ENCODE data around the gene OR6C2.
"Not testable (repeated sequence)": the region's sequence is repeated elsewhere in the genome, so short reads cannot be mapped to it uniquely, and the experiment has no call there.

The OR6C2 gene

GRCh38 chr12:55443776-55444175 is at the start of gene OR6C2:
TSS of gene OR6C2 (plus strand) at chr12:55444076. CDS start at chr12:55452214, 8,138 bp downstream.
- no peak for DNase-seq (ENCODE audit: low spot score)
- FAIRE-seq, result no peak

GRCh38 chr12:55396326-55396725 is 47.5 kb upstream of the OR6C2 start:
- FAIRE-seq (no peak), DNase-seq (ENCODE audit: low spot score) (no peak)

GRCh38 chr12:55400229-55400628 is 43.6 kb upstream of the OR6C2 start, which contains the start of gene OR6C65:
TSS of gene OR6C65 (plus strand) at chr12:55400529. CDS start at chr12:55400529, 0 bp downstream.
- no peak for FAIRE-seq
- DNase-seq (ENCODE audit: low spot score), result no peak

- FAIRE-seq (no peak), DNase-seq (ENCODE audit: low spot score) (no peak)
These were observed 36.0 kb upstream of the OR6C2 start for GRCh38 chr12:55407866-55408265.

- not testable (repeated sequence) for DNase-seq (ENCODE audit: low spot score); FAIRE-seq
These were observed 34.7 kb upstream of the OR6C2 start for GRCh38 chr12:55409133-55409532.

GRCh38 chr12:55412138-55412537 is 31.7 kb upstream of the OR6C2 start:
- not testable (repeated sequence) for DNase-seq (ENCODE audit: low spot score)
- FAIRE-seq, result peak; percentile 27

GRCh38 chr12:55413498-55414388 is 30.1 kb upstream of the OR6C2 start:
- FAIRE-seq, result peak; percentile 73
- not testable (repeated sequence) for DNase-seq (ENCODE audit: low spot score)

GRCh38 chr12:55414396-55414823 is 29.5 kb upstream of the OR6C2 start:
- not testable (repeated sequence) for DNase-seq (ENCODE audit: low spot score)
- FAIRE-seq, result peak; percentile 77

GRCh38 chr12:55414889-55415288 is 29.0 kb upstream of the OR6C2 start:
- FAIRE-seq; DNase-seq (ENCODE audit: low spot score): not testable (repeated sequence)

- DNase-seq (ENCODE audit: low spot score), result no peak
- FAIRE-seq, result no peak
These were observed 26.9 kb upstream of the OR6C2 start for GRCh38 chr12:55416961-55417360.

- FAIRE-seq (no peak), DNase-seq (ENCODE audit: low spot score) (no peak)
These were observed 23.4 kb upstream of the OR6C2 start for GRCh38 chr12:55420307-55420962.

- FAIRE-seq (no peak), DNase-seq (ENCODE audit: low spot score) (no peak)
These were observed 17.9 kb upstream of the OR6C2 start, which contains the start of gene OR6C76 for GRCh38 chr12:55425954-55426353. TSS of gene OR6C76 (plus strand) at chr12:55426254. CDS start at chr12:55426254, 0 bp downstream.

- DNase-seq (ENCODE audit: low spot score) (no peak), FAIRE-seq (no peak)
These were observed 15.3 kb upstream of the OR6C2 start for GRCh38 chr12:55428331-55429243.

GRCh38 chr12:55441233-55441632 is 2.6 kb upstream of the OR6C2 start:
- FAIRE-seq; DNase-seq (ENCODE audit: low spot score): not testable (repeated sequence)

- no peak for DNase-seq (ENCODE audit: low spot score)
- no peak for FAIRE-seq
These were observed 1.5 kb downstream of the OR6C2 start for GRCh38 chr12:55445357-55445756.

- DNase-seq (ENCODE audit: low spot score) (no peak), FAIRE-seq (no peak)
These were observed 2.5 kb downstream of the OR6C2 start for GRCh38 chr12:55446326-55446725.

GRCh38 chr12:55448825-55449224 is 4.9 kb downstream of the OR6C2 start:
- FAIRE-seq (no peak), DNase-seq (ENCODE audit: low spot score) (no peak)

GRCh38 chr12:55464926-55465325 is 21.1 kb downstream of the OR6C2 start:
- not testable (repeated sequence) for DNase-seq (ENCODE audit: low spot score)

GRCh38 chr12:55467836-55468235 is 24.0 kb downstream of the OR6C2 start:
- FAIRE-seq, result no peak
- no peak for DNase-seq (ENCODE audit: low spot score)

More at GRCh38 chr12:55464926-55465325, 21.1 kb downstream of the OR6C2 start:
- not testable (repeated sequence) for FAIRE-seq

- no peak for DNase-seq (ENCODE audit: low spot score)
- no peak for FAIRE-seq
These were observed 25.4 kb downstream of the OR6C2 start for GRCh38 chr12:55469291-55469690.
